ENCODE data around the gene TNFRSF13B. TPM values are rescaled to one million over a fixed set of nuclear protein-coding genes. Genes with fewer than 3 reads are reported as not detected.

TNFRSF13B gene
- total RNA-seq, 1 donor from 2014 or later: not detected

DNA sequence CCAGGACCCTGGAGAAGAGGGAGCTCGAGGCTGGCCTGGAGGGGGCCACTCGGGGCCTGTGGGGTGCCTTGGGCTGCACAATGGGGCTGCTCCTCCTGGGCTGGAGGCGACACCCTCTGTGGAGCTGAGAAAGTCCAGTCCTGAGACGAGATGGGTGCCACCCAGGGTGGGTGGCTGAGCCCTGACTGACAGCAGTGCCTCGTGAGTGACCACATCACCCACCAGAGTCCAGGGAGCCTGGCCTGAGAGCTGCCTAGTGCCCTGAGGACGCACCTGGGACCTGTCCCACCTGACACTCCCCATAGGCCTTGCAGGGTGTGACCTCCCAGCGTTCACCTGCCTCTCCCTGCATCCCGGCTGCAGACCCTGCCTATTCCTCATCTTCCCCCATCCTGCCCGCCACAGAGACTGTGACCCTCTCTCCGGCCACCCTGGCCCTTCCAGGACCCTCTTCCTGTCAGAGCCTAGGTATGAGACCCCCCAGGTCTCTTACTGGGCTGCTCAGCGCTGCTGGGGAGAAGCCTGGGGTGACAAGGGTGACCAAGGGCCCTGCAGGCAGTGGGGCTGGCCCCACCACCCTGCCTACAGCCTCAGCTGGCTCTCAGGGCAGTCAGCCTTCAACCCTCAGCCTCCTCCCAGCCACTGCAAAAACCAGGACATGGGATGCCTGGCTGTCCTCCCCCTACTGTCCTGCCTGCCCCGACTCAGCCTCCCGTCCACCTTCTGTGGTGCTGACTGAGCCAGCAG is 41.2 kb downstream of the TNFRSF13B start:
- Mint-ChIP-seq H3K4me1 (ENCODE audit: unreplicated experiment) (no peaks in the 10 kb centered on the region), H3K9me3 (ENCODE audit: unreplicated experiment) (no peaks in the 10 kb centered on the region), H3K4me3 (ENCODE audit: unreplicated experiment) (no peak overlapping the region), H3K27me3 (ENCODE audit: unreplicated experiment) (no peaks in the 10 kb centered on the region), H3K27ac (ENCODE audit: unreplicated experiment) (no peak overlapping the region), H3K36me3 (ENCODE audit: unreplicated experiment) (no peaks in the 10 kb centered on the region)
- no peak for DNase-seq (ENCODE audit: extremely low spot score, unreplicated experiment)
- TF ChIP-seq CTCF (IDR thresholded peaks at IDR 0.05): no peak

DNA sequence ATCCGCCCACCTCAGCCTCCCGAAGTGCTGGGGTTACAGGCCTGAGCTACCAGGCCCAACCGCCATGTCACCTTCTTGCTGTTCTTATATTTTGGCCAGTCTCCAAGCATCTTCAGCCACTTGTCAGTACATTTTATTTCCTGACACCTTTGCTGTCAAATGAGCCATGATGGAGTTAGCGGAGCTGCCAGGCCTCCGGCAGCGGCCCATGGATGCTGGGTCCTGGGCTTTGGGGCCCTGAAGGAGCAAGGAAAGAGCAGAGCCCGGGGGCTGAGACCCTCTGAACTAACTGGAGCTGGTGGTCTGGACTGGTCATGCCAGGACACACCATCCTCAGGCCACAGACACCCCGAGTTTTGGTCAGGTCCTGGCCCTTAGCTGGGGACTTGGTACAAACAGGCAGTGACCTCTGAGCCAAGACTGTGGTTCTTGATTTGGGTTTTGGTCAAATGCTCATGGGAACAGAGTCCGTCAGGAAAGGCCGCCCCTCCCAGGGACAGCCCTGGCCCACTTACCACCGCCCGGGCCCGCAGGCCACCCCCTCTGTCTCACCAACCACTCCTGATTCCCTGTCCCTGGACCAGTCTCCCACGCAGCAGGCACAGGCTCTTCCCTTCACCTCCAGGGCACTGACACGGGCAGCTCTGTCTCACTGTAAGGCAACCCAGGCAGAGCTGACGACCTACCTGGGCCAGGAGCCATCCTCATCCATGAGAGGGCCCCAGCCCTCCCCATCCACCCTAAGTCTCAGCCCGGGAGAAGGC is 42.0 kb downstream of the TNFRSF13B start:
- no peak overlapping the region for H3K4me3 Mint-ChIP-seq (ENCODE audit: unreplicated experiment)
- no peak for DNase-seq (ENCODE audit: extremely low spot score, unreplicated experiment)
- H3K27ac Mint-ChIP-seq (ENCODE audit: unreplicated experiment): no peak overlapping the region
- no peak for TF ChIP-seq CTCF (IDR thresholded peaks at IDR 0.05)
- H3K9me3 Mint-ChIP-seq (ENCODE audit: unreplicated experiment): no peaks in the 10 kb centered on the region
- H3K36me3 Mint-ChIP-seq (ENCODE audit: unreplicated experiment): no peaks in the 10 kb centered on the region
- peaks cover under 1% of the 10 kb centered on the region for H3K27me3 Mint-ChIP-seq (ENCODE audit: unreplicated experiment)
- H3K4me1 Mint-ChIP-seq (ENCODE audit: unreplicated experiment): no peaks in the 10 kb centered on the region

- H3K9me3 Mint-ChIP-seq (ENCODE audit: unreplicated experiment): no peaks in the 10 kb centered on the region
- H3K4me3 Mint-ChIP-seq (ENCODE audit: unreplicated experiment): no peak overlapping the region
- TF ChIP-seq CTCF (IDR thresholded peaks at IDR 0.05): no peak
- H3K27ac Mint-ChIP-seq (ENCODE audit: unreplicated experiment): no peak overlapping the region
- H3K4me1 Mint-ChIP-seq (ENCODE audit: unreplicated experiment): no peaks in the 10 kb centered on the region
- no peak for DNase-seq (ENCODE audit: extremely low spot score, unreplicated experiment)
- H3K27me3 Mint-ChIP-seq (ENCODE audit: unreplicated experiment): peaks cover 3% of the 10 kb centered on the region
- H3K36me3 Mint-ChIP-seq (ENCODE audit: unreplicated experiment): no peaks in the 10 kb centered on the region
These were observed 42.8 kb downstream of the TNFRSF13B start for GRCh38 chr17:16929035-16929680.

DNA sequence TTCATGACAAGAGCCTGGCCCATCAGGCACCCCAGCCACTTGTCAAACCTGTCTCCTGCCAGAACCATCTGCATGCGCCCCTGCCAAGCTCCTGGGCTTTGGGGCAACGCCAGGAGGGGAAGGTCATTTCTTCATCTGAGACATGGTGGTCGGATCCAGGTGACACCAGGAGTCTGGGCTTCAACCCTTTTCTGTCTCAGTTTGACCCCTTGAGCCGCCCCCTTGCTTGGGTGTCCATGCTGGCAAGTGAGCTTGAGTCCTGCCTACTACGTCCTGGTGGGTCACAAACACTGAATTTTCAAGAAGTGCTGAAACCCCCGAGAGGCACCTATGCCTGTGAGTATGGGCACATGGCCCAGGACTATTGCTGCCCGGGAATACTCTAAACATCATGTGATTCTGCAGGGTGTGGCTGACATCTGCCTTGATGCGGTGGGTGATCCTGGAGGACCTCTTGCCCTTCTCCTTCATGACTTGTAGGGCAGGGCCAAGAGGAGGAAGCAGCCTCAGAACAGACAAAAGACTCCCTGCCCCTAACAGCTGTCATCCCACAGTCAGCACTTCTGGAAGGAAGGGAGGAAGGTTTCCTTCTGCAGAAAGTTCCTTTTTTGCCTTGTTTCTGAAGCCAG is 43.4 kb downstream of the TNFRSF13B start:
- no peaks in the 10 kb centered on the region for H3K36me3 Mint-ChIP-seq (ENCODE audit: unreplicated experiment)
- TF ChIP-seq CTCF (IDR thresholded peaks at IDR 0.05): no peak
- H3K27me3 Mint-ChIP-seq (ENCODE audit: unreplicated experiment): peaks cover 3% of the 10 kb centered on the region
- no peak overlapping the region for H3K27ac Mint-ChIP-seq (ENCODE audit: unreplicated experiment)
- no peak for DNase-seq (ENCODE audit: extremely low spot score, unreplicated experiment)
- H3K4me3 Mint-ChIP-seq (ENCODE audit: unreplicated experiment): no peak overlapping the region
- no peaks in the 10 kb centered on the region for H3K9me3 Mint-ChIP-seq (ENCODE audit: unreplicated experiment)
- no peaks in the 10 kb centered on the region for H3K4me1 Mint-ChIP-seq (ENCODE audit: unreplicated experiment)
